Astrocyte of the hippocampus (primary cell): ENCODE data around the gene MYO16.

Experiments used
- DNase-seq: peaks from one replicate; pipeline ENCODE4 v3.0.0; 2011; ENCODE audit warnings: low read depth, low spot score

The MYO16 gene

DNA sequence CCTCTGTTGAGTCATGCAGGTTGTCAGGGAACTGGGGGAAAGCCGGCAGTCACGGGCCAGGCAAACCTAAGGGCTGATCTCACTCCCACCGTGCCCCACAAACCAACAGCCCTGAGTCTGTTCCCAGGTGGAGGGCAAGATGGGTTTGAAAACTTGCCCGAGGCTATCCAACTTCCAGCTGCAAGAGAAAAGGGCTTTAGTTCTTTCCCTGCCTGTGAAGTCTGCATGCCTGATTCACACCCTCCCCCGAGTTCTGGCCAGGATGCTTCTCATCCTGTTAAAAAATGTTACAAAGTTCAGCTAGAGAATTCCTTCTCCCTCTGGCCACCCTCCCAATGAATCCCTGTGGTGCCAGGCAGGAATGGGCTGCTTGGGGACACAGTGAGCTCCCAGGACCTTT, 33.1 kb downstream of the MYO16 start:
- no peak for DNase-seq

- DNase-seq: no peak
Observed at GRCh38 chr13:108663710-108664109, 34.3 kb downstream of the MYO16 start.

GRCh38 chr13:108667205-108667604, 37.8 kb downstream of the MYO16 start:
- no peak for DNase-seq

DNA sequence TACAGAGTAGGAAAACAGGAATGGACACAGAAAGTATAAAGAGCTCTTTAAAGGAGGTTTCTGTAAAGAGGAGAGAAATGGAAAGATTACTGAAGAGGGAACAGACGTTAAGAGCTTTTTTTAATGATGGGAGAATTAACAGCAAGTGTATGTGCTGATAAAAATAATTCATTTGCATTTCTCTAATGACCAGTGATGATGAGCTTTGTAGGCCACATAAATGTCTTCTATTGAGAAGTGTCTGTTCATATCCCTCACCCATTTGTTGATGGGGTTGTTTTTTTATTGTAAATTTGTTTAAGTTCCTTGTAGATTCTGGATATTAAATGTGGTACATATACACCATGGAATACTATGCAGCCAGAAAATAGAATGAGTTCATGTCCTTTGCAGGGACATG, 40.0 kb downstream of the MYO16 start:
- DNase-seq: peak; percentile 28

DNA sequence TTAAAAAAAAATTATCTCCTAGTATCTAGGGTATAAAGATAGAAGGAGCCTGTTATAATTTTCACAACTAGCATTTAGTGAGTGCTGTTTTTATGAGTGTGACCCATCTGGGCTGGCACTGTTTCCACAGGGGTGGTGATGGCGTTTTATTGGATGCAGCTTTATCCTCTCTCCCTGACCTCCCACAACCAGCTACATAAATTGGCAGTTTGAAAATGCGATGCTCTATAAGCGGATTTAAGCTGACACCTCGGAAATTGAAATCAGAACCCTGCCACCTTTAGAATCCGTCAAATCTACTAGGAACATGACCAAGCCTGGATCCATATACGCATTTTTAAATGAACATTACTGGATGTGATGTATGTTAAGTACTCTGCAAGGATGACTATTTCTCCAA, 44.9 kb downstream of the MYO16 start:
- no peak for DNase-seq

DNA sequence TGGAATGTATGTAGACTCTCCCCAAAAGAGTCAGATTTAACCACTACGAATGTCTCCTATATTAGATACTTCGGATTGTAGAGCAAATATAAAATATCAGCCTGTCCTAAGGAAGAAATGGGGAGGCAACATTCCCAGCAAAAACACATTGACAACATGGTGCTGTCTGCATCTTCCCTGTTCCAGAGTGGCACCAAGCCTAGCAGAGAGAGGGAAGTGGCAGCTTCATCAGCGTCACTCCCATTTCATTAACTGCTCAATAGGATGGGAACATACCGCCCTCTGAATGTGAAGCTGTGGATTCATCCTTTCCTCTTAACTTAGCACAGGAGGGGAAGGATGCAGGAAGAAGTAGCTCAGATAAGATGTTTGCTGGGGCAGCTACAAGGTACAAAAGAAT, 45.4 kb downstream of the MYO16 start:
- DNase-seq: no peak

DNA sequence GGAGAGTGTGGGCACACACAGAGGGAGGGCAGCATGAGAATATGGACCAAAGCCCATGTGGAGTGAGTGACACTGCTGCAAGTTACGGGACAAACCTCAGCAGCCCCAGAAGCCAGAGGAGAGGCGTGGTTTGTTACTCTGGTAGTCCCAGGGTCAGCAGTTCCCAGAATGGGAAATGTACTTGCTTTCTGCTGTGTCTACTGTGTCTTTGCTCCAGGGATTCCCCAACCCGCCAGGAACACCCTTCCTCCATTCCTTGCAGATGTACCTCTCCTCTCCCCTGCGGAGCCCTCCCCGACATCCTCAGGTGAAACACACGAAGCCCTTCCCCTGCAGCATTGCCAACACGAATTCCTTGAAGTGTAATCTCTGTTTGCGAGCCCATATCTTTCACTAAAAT, 47.2 kb downstream of the MYO16 start:
- DNase-seq: no peak

GRCh38 chr13:108677806-108678205, 48.4 kb downstream of the MYO16 start:
- no peak for DNase-seq

DNA sequence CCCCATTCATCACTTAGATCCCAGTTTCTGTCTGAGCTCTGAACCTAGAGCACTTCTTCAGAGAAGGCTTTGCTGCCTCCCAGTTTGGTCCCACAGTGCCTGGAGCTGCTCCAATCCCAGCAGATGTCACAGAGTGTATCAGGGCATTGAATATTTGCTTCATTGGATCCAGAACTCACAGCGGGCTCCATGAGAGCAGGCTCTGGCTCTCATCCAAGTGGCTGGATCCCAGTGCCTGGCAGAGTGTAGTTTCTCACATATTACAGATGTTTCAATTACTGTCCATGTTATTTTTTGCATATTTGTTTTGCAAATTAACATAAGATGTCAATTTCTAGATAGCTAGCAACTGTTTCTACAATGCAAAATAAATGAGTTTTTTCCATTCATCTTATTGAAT, 50.6 kb downstream of the MYO16 start:
- DNase-seq: no peak

- peak; percentile 51 for DNase-seq
Observed at GRCh38 chr13:108681986-108682575, 52.7 kb downstream of the MYO16 start.

DNA sequence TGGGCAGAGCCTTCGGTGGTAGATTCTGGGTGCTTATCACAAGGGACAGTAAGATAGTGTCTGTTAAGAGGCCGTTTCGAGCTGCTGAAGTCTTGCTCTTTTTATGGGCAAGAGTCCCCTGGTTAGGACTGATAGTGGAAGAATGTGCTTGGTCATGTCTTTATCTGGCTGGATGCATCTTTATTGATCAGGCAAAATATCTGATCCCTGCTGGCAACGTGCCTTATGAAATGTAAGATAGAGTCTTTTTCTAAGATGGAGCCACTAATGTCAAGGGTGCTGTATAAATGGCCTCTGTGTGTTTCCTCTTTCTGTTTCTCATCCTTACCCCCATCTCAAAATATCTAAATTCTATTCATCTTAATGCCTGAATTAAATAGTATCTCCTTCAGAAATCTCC, 53.3 kb downstream of the MYO16 start:
- no peak for DNase-seq

DNA sequence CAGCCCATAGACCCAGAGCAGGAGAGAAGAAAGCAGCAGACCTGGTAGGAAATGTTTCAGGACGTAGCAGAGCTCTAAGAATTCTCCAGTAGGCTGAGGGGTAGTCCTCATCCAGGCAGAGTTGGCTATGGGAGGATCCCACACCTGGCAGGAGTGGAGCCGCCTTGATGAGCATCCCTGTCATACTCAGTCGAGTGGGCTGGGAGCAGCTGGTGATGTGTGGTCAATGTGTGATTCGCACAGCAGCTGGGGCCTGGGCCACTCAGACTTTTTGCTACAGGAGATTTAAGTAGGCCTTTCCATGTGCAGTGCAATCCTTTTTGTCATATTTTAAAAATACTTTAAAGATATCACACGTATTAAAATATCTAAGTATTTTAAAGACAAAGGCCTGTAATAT, 56.6 kb downstream of the MYO16 start:
- DNase-seq: no peak

DNA sequence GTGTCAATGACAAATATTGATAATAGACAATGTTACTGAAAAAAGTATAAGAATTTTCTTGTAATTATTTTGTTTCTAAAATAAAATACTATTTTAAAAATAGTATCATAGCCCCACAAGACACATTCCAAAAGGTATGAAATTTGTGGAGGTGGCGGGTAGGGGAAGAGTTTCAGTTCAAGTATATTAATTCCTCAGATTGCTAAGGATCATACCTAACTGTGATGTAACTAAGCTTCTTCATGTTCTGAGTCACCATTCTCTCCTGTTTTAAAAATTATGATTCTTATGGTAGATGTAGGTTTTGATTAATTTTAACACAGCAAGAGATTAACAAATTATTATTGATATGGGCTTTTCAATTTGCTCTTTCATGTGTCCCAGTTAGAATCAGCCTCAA, 61.3 kb downstream of the MYO16 start:
- DNase-seq: no peak

DNA sequence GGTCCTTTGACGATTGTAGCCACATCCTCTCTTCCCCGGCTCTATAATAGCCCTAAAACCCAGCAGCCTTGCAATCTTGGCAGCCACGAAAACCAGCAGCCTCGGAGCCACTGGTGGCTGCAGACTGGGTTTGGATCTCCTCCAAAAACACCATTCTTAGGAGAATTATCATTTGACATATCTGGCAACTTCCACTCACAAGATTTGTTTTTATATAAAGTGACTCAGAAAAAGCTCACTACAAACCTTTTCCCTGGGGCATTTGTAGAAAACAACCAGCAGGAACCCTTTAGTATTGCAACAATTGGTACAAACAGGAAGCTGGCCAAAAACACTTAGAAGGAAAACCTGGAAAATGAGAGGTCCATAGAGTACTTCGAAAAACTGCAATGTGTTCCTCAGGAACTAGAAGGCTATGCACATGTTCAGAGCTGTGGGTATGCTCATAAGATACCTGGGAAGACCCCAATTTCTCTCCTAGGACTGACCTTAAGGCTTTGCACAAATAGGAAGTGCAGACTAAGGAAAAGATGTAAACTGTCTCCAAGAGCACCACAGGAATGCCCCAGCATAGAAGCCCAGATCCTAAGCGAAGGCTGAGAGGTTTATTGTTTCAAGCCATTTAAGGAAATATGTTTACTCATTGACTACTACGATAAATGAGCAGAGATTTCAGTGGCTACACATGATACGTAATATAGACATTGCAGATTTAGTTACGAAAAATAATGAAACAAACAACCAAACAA, 71.2 kb downstream of the MYO16 start:
- DNase-seq: peak; percentile 94

DNA sequence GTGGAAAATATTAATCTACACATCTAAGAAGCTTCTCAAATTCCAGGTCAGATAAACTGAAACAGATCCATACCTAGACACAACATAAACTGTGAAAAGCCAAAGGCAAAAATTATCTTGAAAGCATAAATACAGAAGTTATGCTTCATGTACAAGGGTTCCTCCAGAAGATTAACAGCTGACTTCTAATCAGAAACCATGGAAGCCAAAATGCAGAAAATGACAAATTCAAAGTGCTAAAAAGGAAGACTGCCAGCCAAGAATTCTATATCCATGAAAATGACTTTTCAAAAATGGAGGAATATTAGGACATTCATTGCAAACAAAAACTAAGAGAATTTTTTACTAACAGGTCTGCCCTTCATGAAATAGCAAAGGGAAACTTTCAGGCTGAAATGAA, 72.8 kb downstream of the MYO16 start:
- no peak for DNase-seq

DNA sequence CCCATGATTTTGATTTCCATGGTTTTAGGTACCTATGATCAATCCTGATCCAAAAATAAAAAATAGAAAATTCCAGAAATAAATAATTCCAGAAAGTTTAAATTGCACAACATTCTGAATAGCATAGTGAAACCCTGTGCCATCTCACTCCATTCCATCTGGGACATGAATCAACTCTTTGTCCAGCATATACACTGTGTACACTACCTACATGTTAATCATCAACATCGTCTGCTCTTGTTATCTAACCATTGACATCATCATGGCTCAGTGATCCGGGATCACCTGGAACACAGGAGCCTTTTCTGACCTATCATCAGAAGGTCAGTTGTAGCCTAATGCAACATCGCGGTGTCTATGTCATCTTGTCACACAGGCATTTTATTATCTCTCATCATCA, 75.6 kb downstream of the MYO16 start:
- DNase-seq: no peak

GRCh38 chr13:108707584-108707983, 78.2 kb downstream of the MYO16 start:
- no peak for DNase-seq

GRCh38 chr13:108708921-108709320, 79.5 kb downstream of the MYO16 start:
- no peak for DNase-seq

- DNase-seq: no peak
Observed at GRCh38 chr13:108711386-108711785, 82.0 kb downstream of the MYO16 start.

- DNase-seq: no peak
Observed at GRCh38 chr13:108725471-108725870, 96.1 kb downstream of the MYO16 start.

GRCh38 chr13:108728370-108728769, 99.0 kb downstream of the MYO16 start:
- no peak for DNase-seq

DNA sequence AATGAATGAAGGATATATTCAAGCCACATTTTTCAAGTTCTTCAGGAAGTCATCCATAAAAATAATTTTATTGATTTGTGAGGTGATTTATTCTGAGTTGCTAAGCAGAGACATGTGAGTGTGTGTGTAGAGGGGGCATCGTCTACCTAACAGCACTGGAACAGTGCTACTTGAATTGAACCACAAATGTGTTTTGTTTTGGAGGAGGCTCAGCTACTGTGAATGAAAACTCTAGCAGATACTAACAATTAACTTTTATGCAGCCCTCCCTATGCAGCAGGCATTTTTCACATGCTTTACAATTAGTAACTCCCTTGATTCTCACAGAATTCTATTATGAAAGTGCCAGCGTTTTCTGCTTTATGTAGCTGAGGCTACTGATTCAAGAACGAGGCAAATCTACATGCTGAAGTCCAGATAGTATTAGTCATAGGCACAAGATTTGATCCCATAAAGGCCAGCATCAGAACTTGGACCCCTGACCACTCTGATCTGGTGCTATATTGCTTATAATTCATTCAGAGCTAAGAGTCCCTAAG, 103.7 kb downstream of the MYO16 start:
- peak; percentile 68 for DNase-seq

GRCh38 chr13:108734676-108735075, 105.3 kb downstream of the MYO16 start:
- no peak for DNase-seq
